CD4-positive, CD25-positive, alpha-beta regulatory T cell (primary cell): ENCODE data around the gene KCNJ5. TPM values are rescaled to one million over a fixed set of nuclear protein-coding genes. Genes with fewer than 3 reads are reported as not detected.

Experiments
- ATAC-seq, 2 donors: fragments of 150-1000 bp; cut with Tn5 transposase; one replicate each; pipeline ENCODE4 v1.10.0; 2021; ENCODE audit warnings: low read depth in 2 of 2, moderate number of reproducible peaks in 2 of 2, moderate library complexity in 1 of 2
- DNase-seq, 3 donors: peaks; one replicate each; pipeline versions ENCODE4 v3.0.0 to v3.0.0-alpha.2; 2012 to 2022; ENCODE audit warnings: mixed read lengths in 1 of 3
- H3K27ac ChIP-seq: one replicate; pipeline ENCODE4 v1.7.0; 2013; ENCODE audit warnings: mild to moderate bottlenecking, low read length; ENCODE audit not compliant: insufficient read depth, poor library complexity, severe bottlenecking
- H3K27me3 ChIP-seq: one replicate; pipeline ENCODE4 v1.7.0; 2013; ENCODE audit warnings: low read length; ENCODE audit not compliant: control insufficient read depth, insufficient read depth
- H3K36me3 ChIP-seq: one replicate; pipeline ENCODE4 v1.7.0; 2013; ENCODE audit warnings: mild to moderate bottlenecking, low read length, moderate library complexity; ENCODE audit not compliant: control insufficient read depth, insufficient read depth
- H3K4me1 ChIP-seq: 2 replicates; pipeline ENCODE4 v1.7.0; 2013; ENCODE audit warnings: mild to moderate bottlenecking, low read length; ENCODE audit not compliant: insufficient read depth, control insufficient read depth, poor library complexity, severe bottlenecking
- H3K4me3 ChIP-seq: one replicate; pipeline ENCODE4 v1.7.0; 2013; ENCODE audit warnings: low read depth, mild to moderate bottlenecking, low read length, moderate library complexity
- H3K9me3 ChIP-seq, 2 experiments: 1 replicate in 1 of 2; 2 replicates in 1 of 2; pipeline ENCODE4 v1.7.0; 2013; ENCODE audit warnings: low read length in 2 of 2, mild to moderate bottlenecking in 1 of 2, moderate library complexity in 1 of 2; ENCODE audit not compliant: control insufficient read depth in 2 of 2
- H3K27ac Mint-ChIP-seq, 3 donors: one replicate each; pipeline ENCODE4 v1.8.0; 2020 to 2022; ENCODE audit warnings: mild to moderate bottlenecking in 3 of 3, mixed read lengths in 3 of 3, moderate library complexity in 2 of 3
- H3K27me3 Mint-ChIP-seq: one replicate; pipeline ENCODE4 v1.8.0; 2022; ENCODE audit warnings: mild to moderate bottlenecking, mixed read lengths
- H3K36me3 Mint-ChIP-seq: one replicate; pipeline ENCODE4 v1.8.0; 2020; ENCODE audit warnings: mixed read lengths
- H3K4me1 Mint-ChIP-seq, 4 donors: one replicate each; pipeline ENCODE4 v1.8.0; 2020 to 2022; ENCODE audit warnings: mixed read lengths in 4 of 4, mild to moderate bottlenecking in 1 of 4
- H3K4me3 Mint-ChIP-seq, 4 donors: one replicate each; pipeline ENCODE4 v1.8.0; 2020 to 2022; ENCODE audit warnings: mild to moderate bottlenecking in 4 of 4, mixed read lengths in 4 of 4, moderate library complexity in 3 of 4
- H3K9me3 Mint-ChIP-seq, 7 donors: one replicate each; pipeline ENCODE4 v1.8.0; 2020 to 2022; ENCODE audit warnings: mixed read lengths in 7 of 7, mild to moderate bottlenecking in 3 of 7, moderate library complexity in 2 of 7
- polyA plus RNA-seq, 4 donors: library from polyadenylated mRNA; unstranded; fragments of 300-500 nt; fragmentation: Illumina TruSeq; gene quantifications; one replicate each; pipeline ENCODE4 v1.2.3, GENCODE V29; 2021
- total RNA-seq: library from RNA; stranded (reverse); gene quantifications from one replicate; pipeline ENCODE4 v1.2.3, GENCODE V29; 2022

Gene KCNJ5
- total and polyA plus RNA-seq, 5 donors from 2014 or later, result not detected

GRCh38 chr11:128898580-128899344, 7.6 kb downstream of the KCNJ5 start:
- no peaks in the 10 kb centered on the region for H3K36me3 ChIP-seq
- ATAC-seq (no peak), DNase-seq (no peak)
- Mint-ChIP-seq H3K27ac (no peak overlapping the region), H3K4me3 (no peak overlapping the region), H3K4me1 (peaks cover 0 to 3% (median 0%) of the 10 kb centered on the region in 4 donors), H3K36me3 (no peaks in the 10 kb centered on the region), H3K27me3 (peaks cover 51% of the 10 kb centered on the region), H3K9me3 (peaks cover 0 to 2% (median 0%) of the 10 kb centered on the region in 7 donors)
- H3K9me3 ChIP-seq, result no peaks in the 10 kb centered on the region
- H3K4me3 ChIP-seq, result no peak overlapping the region
- H3K27ac ChIP-seq, result no peak overlapping the region
- peaks cover 6% of the 10 kb centered on the region for H3K27me3 ChIP-seq
- H3K4me1 ChIP-seq, result no peaks in the 10 kb centered on the region

DNA sequence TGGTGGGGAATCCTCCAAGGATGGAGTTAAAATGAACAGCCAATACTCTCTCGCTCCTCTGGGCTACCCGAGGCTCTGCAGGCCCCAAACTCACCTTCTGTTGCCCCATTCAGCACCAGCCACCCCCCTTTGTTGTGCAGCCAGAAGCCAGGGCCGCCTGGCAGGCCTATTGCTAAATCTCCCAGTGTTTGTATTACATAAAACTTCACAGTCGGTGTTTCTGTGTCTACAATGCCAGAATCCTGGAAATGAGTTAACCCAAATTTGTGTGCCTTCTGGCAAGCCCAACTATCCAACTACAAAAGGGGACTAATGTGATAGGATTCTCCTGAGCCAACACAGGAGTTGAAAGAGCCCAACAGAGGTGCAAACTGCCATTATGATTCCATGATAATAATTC, 9.3 kb downstream of the KCNJ5 start:
- no peak overlapping the region for H3K4me3 ChIP-seq
- no peak overlapping the region for H3K27ac ChIP-seq
- Mint-ChIP-seq H3K27me3 (peaks cover 49% of the 10 kb centered on the region), H3K9me3 (peaks cover 0 to 1% (median 0%) of the 10 kb centered on the region in 7 donors), H3K4me1 (peaks cover 0 to 8% (median 1%) of the 10 kb centered on the region in 4 donors), H3K4me3 (no peak overlapping the region), H3K36me3 (no peaks in the 10 kb centered on the region), H3K27ac (no peak overlapping the region)
- ATAC-seq (no peak), DNase-seq (no peak)
- H3K36me3 ChIP-seq, result no peaks in the 10 kb centered on the region
- no peaks in the 10 kb centered on the region for H3K9me3 ChIP-seq
- H3K4me1 ChIP-seq, result peaks cover 9% of the 10 kb centered on the region
- peaks cover 10% of the 10 kb centered on the region for H3K27me3 ChIP-seq

GRCh38 chr11:128901653-128902514, 10.7 kb downstream of the KCNJ5 start:
- ATAC-seq (no peak), DNase-seq (no peak)
- no peaks in the 10 kb centered on the region for H3K9me3 ChIP-seq
- Mint-ChIP-seq H3K36me3 (no peaks in the 10 kb centered on the region), H3K27ac (peak overlapping the region in 1 of 3 donors; percentile 48), H3K9me3 (peaks cover 0 to 1% (median 0%) of the 10 kb centered on the region in 7 donors), H3K27me3 (peaks cover 52% of the 10 kb centered on the region), H3K4me1 (peaks cover 0 to 21% (median 1%) of the 10 kb centered on the region in 4 donors), H3K4me3 (peak overlapping the region in 1 of 4 donors; percentile 75)
- H3K27me3 ChIP-seq, result peaks cover 17% of the 10 kb centered on the region
- H3K4me3 ChIP-seq, result no peak overlapping the region
- no peak overlapping the region for H3K27ac ChIP-seq
- peaks cover 18% of the 10 kb centered on the region for H3K4me1 ChIP-seq
- H3K36me3 ChIP-seq, result no peaks in the 10 kb centered on the region

- H3K4me1 ChIP-seq, result peaks cover 18% of the 10 kb centered on the region
- H3K27ac ChIP-seq, result no peak overlapping the region
- Mint-ChIP-seq H3K36me3 (no peaks in the 10 kb centered on the region), H3K27me3 (peaks cover 55% of the 10 kb centered on the region), H3K9me3 (peaks cover 0 to 1% (median 0%) of the 10 kb centered on the region in 7 donors), H3K4me3 (peak overlapping the region in 1 of 4 donors; percentile 4), H3K27ac (peak overlapping the region in 1 of 3 donors; percentile 48), H3K4me1 (peaks cover 0 to 24% (median 1%) of the 10 kb centered on the region in 4 donors)
- DNase-seq (no peak), ATAC-seq (no peak)
- no peaks in the 10 kb centered on the region for H3K9me3 ChIP-seq
- no peaks in the 10 kb centered on the region for H3K36me3 ChIP-seq
- no peak overlapping the region for H3K4me3 ChIP-seq
- H3K27me3 ChIP-seq, result peaks cover 24% of the 10 kb centered on the region
Measured at GRCh38 chr11:128902515-128903066, 11.4 kb downstream of the KCNJ5 start.

- ATAC-seq (no peak), DNase-seq (no peak)
- H3K27me3 ChIP-seq, result peaks cover 24% of the 10 kb centered on the region
- H3K36me3 ChIP-seq, result no peaks in the 10 kb centered on the region
- peaks cover 62% of the 10 kb centered on the region for H3K27me3 Mint-ChIP-seq
- H3K4me1 ChIP-seq, result peaks cover 18% of the 10 kb centered on the region
- peak overlapping the region; percentile 4 to 70 (median 12) for H3K4me3 Mint-ChIP-seq
- H3K27ac Mint-ChIP-seq, result no peak overlapping the region
- no peak overlapping the region for H3K4me3 ChIP-seq
- H3K36me3 Mint-ChIP-seq, result no peaks in the 10 kb centered on the region
- H3K9me3 Mint-ChIP-seq, result peaks cover 0 to 1% (median 0%) of the 10 kb centered on the region in 7 donors
- H3K27ac ChIP-seq, result no peak overlapping the region
- no peaks in the 10 kb centered on the region for H3K9me3 ChIP-seq
- peaks cover 0 to 24% (median 1%) of the 10 kb centered on the region in 4 donors for H3K4me1 Mint-ChIP-seq
Measured at GRCh38 chr11:128903248-128904061, 12.3 kb downstream of the KCNJ5 start.

DNA sequence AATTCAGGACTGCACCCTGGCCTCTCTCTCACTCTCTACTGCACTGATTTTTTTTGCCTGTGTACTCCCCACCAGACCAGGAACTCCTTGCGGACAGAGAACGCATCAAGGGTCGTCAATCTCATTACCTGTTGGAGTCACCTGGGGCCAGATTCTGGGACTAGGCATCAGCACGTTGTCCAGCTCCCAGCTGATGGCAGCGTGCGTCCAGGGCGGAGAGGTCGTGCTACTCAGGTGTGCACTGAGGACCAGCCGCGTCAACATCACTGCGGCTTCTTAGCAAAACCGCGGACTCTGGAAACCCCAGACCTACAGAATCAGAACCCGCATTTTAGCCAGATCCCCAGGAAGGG, 13.1 kb downstream of the KCNJ5 start:
- peaks cover 0 to 1% (median 0%) of the 10 kb centered on the region in 7 donors for H3K9me3 Mint-ChIP-seq
- no peaks in the 10 kb centered on the region for H3K36me3 Mint-ChIP-seq
- H3K36me3 ChIP-seq, result no peaks in the 10 kb centered on the region
- H3K27me3 Mint-ChIP-seq, result peaks cover 60% of the 10 kb centered on the region
- no peak overlapping the region for H3K27ac Mint-ChIP-seq
- ATAC-seq, result no peak
- no peak overlapping the region for H3K4me3 ChIP-seq
- H3K4me1 Mint-ChIP-seq, result peaks cover 0 to 24% (median 1%) of the 10 kb centered on the region in 4 donors
- DNase-seq, result no peak
- H3K4me1 ChIP-seq, result peaks cover 18% of the 10 kb centered on the region
- peak overlapping the region in 3 of 4 donors; percentile 58 to 70 (median 64) for H3K4me3 Mint-ChIP-seq
- no peaks in the 10 kb centered on the region for H3K9me3 ChIP-seq
- H3K27me3 ChIP-seq, result peaks cover 28% of the 10 kb centered on the region
- no peak overlapping the region for H3K27ac ChIP-seq
